ENCODE measurements around the gene TWF1. TPM values are rescaled to one million over a fixed set of nuclear protein-coding genes. Genes with fewer than 3 reads are reported as not detected.

Gene TWF1
- total RNA-seq, 1 donor from 2014 or later, result 72.2 TPM

Other genes starting within 250 kb of the TWF1 start
- 5.7 and 8.5 TPM in 2 replicates for gene PUS7L, start 47.5 kb downstream of the TWF1 start, total RNA-seq
- 9.2 and 15.1 TPM in 2 replicates for gene IRAK4, start 47.4 kb downstream of the TWF1 start, total RNA-seq
- gene TMEM117, start 29.8 kb upstream of the TWF1 start, total RNA-seq, result 3.7 and 4.8 TPM in 2 replicates